ENCODE data around the gene NR4A1. TPM values are rescaled to one million over a fixed set of nuclear protein-coding genes. Genes with fewer than 3 reads are reported as not detected.

The NR4A1 gene
- total and polyA plus RNA-seq, 9 of the 15 experiments (the other 6 are each of a cell fraction or from before 2014, with no cell fraction given), result 0.07 to 4.7 (median 1.9) TPM; not detected in 1

DNA sequence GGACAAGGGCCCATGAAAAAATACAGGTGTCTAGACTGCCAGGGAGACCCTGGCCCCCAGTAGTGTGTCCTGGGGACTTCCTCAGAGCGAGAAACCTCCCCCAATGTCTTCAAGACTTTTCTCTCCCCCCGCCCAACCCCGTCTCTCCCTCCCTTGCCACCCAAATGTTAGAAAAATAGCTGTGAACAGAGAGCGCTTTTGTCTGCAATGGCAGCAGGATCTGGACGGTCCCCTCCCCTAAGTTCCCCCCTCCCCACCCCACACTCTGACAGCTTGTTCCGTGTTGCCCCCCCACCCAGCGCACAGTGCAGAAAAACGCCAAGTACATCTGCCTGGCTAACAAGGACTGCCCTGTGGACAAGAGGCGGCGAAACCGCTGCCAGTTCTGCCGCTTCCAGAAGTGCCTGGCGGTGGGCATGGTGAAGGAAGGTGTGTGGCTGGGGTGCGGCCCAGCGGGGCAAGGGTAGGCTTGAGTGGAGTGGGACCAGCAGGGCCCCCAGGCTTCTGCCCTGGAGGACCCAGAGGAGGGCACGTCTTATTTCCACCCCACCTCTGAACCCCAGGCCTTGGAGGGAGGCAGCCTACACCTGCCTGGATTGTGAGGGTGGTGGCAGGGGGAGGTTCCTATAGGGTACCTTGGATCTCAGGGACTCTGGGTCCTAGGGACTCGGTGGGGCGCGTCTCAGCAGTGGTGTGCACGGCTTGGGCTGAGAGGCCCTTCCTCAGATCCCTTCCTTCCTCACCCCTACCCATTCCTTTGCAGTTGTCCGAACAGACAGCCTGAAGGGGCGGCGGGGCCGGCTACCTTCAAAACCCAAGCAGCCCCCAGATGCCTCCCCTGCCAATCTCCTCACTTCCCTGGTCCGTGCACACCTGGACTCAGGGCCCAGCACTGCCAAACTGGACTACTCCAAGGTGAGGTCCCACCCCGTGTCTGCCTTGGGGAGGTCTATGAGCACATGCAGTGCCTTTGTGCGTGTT is 4.8 kb downstream of the NR4A1 start:
- ChIA-PET CTCF (ENCODE audit: low intra/inter-chr PET ratio) (no interaction called here), POLR2A (interaction anchor here (1.0 to 1.5 kb wide), 3 partner anchors 12 to 19 kb away, joined by 4 read pairs; no protein-coding TSS in a partner anchor)
- H2AFZ ChIP-seq (ENCODE audit: low read depth, low read length), result no peak overlapping the region
- 38% methylated on average over 22 of the region's 27 CpGs for WGBS (ENCODE audit: insufficient coverage, low coverage, missing lambda C conversion rate)
- FAIRE-seq (no peak), DNase-seq (ENCODE audit: extremely low read depth in 1 of 4, low spot score in 3 of 4) (no peak), ATAC-seq (no peak)
- peaks cover 6% of the 10 kb centered on the region; the same call in 1 of the 2 replicates for H4K20me1 ChIP-seq (replicated peaks; ENCODE audit: control insufficient read depth, insufficient read depth, low read length)
- intact Hi-C loops (cut with micrococcal nuclease) (no loop called here), in situ Hi-C loops (cut with MboI) (no loop called here)
- H3K36me3 ChIP-seq (ENCODE audit: control insufficient read depth, insufficient read depth, low read length), result no peaks in the 10 kb centered on the region
- H3K4me3 ChIP-seq, result no peak overlapping the region
- no peak overlapping the region for H3K27ac ChIP-seq (ENCODE audit: extremely low read depth, low read depth, low read length)
- peaks cover 14 to 30% of the 10 kb centered on the region in 2 experiments; a peak in 4 of 5 replicates for H3K4me1 ChIP-seq (replicated peaks in 1 of 2; ENCODE audit: control insufficient read depth in 2 of 2, insufficient read depth in 2 of 2, low read length in 2 of 2)
- H3K9me3 ChIP-seq (replicated peaks; ENCODE audit: control insufficient read depth, insufficient read depth, low read depth, low read length), result no peaks in the 10 kb centered on the region
- H3K4me2 ChIP-seq (ENCODE audit: insufficient read depth, low read length), result no peak overlapping the region
- H3K9ac ChIP-seq (ENCODE audit: insufficient read depth in 1 of 2, low read depth in 2 of 2, low read length in 2 of 2), result 0 out of 4 replicates have a peak overlapping the region, but pooled peaks of 1 of the 2 experiments have one; percentile 2
- no TSS peak for BruUV-seq (replicated peaks)
- H3K79me2 ChIP-seq (ENCODE audit: control insufficient read depth, insufficient read depth, low read length), result no peaks in the 10 kb centered on the region
- H3K9me1 ChIP-seq (ENCODE audit: control insufficient read depth, insufficient read depth, low read length), result no peaks in the 10 kb centered on the region
- peaks cover 0 to 16% of the 10 kb centered on the region in 2 experiments; a peak in 3 of 5 replicates for H3K27me3 ChIP-seq (ENCODE audit: control insufficient read depth in 2 of 2, insufficient read depth in 2 of 2, low read length in 2 of 2)
- TF ChIP-seq, protein P1, sequence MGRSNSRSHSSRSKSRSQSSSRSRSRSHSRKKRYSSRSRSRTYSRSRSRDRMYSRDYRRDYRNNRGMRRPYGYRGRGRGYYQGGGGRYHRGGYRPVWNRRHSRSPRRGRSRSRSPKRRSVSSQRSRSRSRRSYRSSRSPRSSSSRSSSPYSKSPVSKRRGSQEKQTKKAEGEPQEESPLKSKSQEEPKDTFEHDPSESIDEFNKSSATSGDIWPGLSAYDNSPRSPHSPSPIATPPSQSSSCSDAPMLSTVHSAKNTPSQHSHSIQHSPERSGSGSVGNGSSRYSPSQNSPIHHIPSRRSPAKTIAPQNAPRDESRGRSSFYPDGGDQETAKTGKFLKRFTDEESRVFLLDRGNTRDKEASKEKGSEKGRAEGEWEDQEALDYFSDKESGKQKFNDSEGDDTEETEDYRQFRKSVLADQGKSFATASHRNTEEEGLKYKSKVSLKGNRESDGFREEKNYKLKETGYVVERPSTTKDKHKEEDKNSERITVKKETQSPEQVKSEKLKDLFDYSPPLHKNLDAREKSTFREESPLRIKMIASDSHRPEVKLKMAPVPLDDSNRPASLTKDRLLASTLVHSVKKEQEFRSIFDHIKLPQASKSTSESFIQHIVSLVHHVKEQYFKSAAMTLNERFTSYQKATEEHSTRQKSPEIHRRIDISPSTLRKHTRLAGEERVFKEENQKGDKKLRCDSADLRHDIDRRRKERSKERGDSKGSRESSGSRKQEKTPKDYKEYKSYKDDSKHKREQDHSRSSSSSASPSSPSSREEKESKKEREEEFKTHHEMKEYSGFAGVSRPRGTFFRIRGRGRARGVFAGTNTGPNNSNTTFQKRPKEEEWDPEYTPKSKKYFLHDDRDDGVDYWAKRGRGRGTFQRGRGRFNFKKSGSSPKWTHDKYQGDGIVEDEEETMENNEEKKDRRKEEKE (IDR thresholded peaks at IDR 0.05; ENCODE audit: borderline replicate concordance in 1 of 2, control insufficient read depth in 1 of 2, low read depth in 2 of 2, low read length in 1 of 2), result no peak

Measured in K562 (cell line).